Articular chondrocyte of knee joint (primary cell): Measurements from ENCODE around the gene ARMCX5. TPM values are rescaled to one million over a fixed set of nuclear protein-coding genes. Genes with fewer than 3 reads are reported as not detected.

Source experiments
- total RNA-seq: library from RNA; depleted of rRNA; stranded (reverse); fragments of >200 nt; gene quantifications from 2 replicates; pipeline ENCODE4 v1.2.3, GENCODE V29; 2012

ARMCX5 gene
- 16.4 and 17.1 TPM in 2 replicates for total RNA-seq

DNA sequence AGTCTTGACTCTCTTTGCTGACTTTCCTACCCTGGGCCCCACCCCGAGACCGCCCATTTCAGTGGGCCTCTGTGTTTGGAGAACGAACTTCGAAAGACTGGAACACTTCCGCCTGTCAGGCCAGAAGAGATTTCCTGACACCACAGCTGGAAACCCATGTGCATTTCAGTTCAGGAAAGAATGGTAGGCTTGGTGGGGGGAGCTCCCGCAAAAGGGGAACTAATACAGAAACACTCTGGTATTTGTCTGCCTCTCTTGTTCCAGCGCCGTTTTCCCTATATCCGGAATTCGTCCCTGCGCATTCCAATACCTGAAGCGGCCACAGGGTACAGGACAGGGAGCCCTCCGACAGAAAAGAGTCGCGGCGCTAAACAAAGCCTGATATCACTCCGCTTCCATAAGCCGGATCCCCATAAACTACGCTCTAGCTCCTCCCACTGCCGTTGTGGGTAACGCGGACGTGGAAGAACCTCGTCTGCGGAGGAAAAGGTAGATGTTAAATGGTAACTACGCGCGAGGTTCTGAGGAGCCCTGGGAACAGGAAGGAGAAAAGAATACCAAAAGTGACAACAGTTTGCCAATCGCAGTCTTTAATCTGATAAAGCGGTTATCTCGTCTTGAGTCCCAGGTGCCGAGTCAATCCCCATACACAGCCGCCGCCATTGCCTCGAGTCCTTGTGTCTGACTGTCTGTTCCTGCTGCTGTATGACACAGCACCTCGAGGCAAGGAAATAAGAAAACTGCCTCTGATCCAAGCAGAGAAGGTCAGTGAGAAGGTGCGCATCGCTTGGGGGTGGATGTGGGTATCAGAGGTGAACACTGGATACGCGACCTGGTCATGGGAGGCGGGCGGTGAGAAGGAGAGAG, at the start of gene ARMCX5:
Gene ARMCX5, plus strand, starts transcription at position 432 of the 867 bp plus-strand sequence. CDS start 2,627 bp downstream, outside the sequence.

GRCh38 chrX:102651242-102652011, 52.1 kb downstream of the ARMCX5 start, which contains the start of gene GPRASP1:
GPRASP1 (plus strand) TSS chrX:102651483; CDS start chrX:102653914, 2,431 bp downstream.

Other genes starting within 250 kb of the ARMCX5 start
- gene NXF2B, start 159.5 kb upstream of the ARMCX5 start, total RNA-seq, result not detected in 2 replicates
- gene TCP11X2, start 127.7 kb upstream of the ARMCX5 start, total RNA-seq, result not detected in 2 replicates
- gene TMSB15A, start 82.8 kb upstream of the ARMCX5 start, total RNA-seq, result 1.0 and 3.6 TPM in 2 replicates
- 5.0 and 5.4 TPM in 2 replicates for gene GPRASP1, start 52.0 kb downstream of the ARMCX5 start, total RNA-seq
- gene GPRASP2, start 112.9 kb downstream of the ARMCX5 start, total RNA-seq, result 16.6 and 17.2 TPM in 2 replicates
- gene GPRASP3, start 121.2 kb downstream of the ARMCX5 start, total RNA-seq, result 8.6 and 8.9 TPM in 2 replicates